GM12873 (cell line): Measurements from ENCODE around the gene GRAMD1A.
A peak's percentile ranks its signal among the peaks of the same experiment; 100 is the strongest.

ENCODE experiments used
- CTCF ChIP-seq: IDR thresholded peaks from 2 replicates; pipeline ENCODE4 v1.5.1; 2012; ENCODE audit warnings: low read depth, mild to moderate bottlenecking, moderate library complexity, low read length, control low read depth; ENCODE audit not compliant: insufficient read depth; ENCODE audit errors: missing control alignments

The GRAMD1A gene

GRCh38 chr19:35052599-35053190 is 52.6 kb downstream of the GRAMD1A start:
- TF ChIP-seq CTCF = no peak

GRCh38 chr19:35053667-35054293 is 53.7 kb downstream of the GRAMD1A start:
- no peak for TF ChIP-seq CTCF

- no peak for TF ChIP-seq CTCF
Measured at GRCh38 chr19:35054626-35055025, 54.5 kb downstream of the GRAMD1A start.

GRCh38 chr19:35055715-35056179 is 55.6 kb downstream of the GRAMD1A start:
- TF ChIP-seq CTCF = peak; percentile 51

- no peak for TF ChIP-seq CTCF
Measured at GRCh38 chr19:35056513-35057063, 56.5 kb downstream of the GRAMD1A start.

- no peak for TF ChIP-seq CTCF
Measured at GRCh38 chr19:35058370-35058769, 58.2 kb downstream of the GRAMD1A start.

GRCh38 chr19:35059006-35059798 is 59.1 kb downstream of the GRAMD1A start:
- no peak for TF ChIP-seq CTCF
